Right cardiac atrium (tissue), 5 donors: ENCODE measurements around the gene STK39. TPM values are rescaled to one million over a fixed set of nuclear protein-coding genes. Genes with fewer than 3 reads are reported as not detected.

Source experiments
- ATAC-seq, 2 donors: fragments of 200-7000 bp; cut with Tn5 transposase; one replicate each; pipeline versions ENCODE4 v1.8.0 to v1.9.1; 2020; ENCODE audit warnings: moderate library complexity in 2 of 2, mild to moderate bottlenecking in 1 of 2
- DNase-seq, 3 donors: peaks; one replicate each; pipeline ENCODE4 v3.0.0-alpha.2; 2020
- H3K27ac ChIP-seq: one replicate; pipeline ENCODE4 v1.5.1; 2013; ENCODE audit warnings: mild to moderate bottlenecking, low read length, control low read depth, moderate library complexity
- H3K27me3 ChIP-seq: one replicate; pipeline ENCODE4 v1.6.1; 2013; ENCODE audit not compliant: control insufficient read depth, insufficient read depth
- H3K4me1 ChIP-seq: one replicate; pipeline ENCODE4 v1.6.1; 2013; ENCODE audit warnings: low read length; ENCODE audit not compliant: control insufficient read depth, insufficient read depth
- H3K4me3 ChIP-seq: one replicate; pipeline ENCODE4 v1.5.1; 2013; ENCODE audit warnings: low read length, control low read depth
- H3K9me3 ChIP-seq: one replicate; pipeline ENCODE4 v1.6.1; 2013; ENCODE audit warnings: low read length; ENCODE audit not compliant: control insufficient read depth
- WGBS: extraction: QIAGEN DNeasy Blood & Tissue Kit; methylation state at CpG from one replicate; pipeline ENCODE4 v1.1.7; 2013; 5-methylcytosine and 5-hydroxymethylcytosine counted together
- intact Hi-C, 4 donors: fragments of 100-400 bp; cut with DNase I; formaldehyde crosslinking; loops; one replicate each; pipeline versions ENCODE4 v1.11.0 to v1.14.0; 2022 to 2023
- polyA plus RNA-seq: library from polyadenylated mRNA; stranded (reverse); fragments of 200-250 nt; gene quantifications from one replicate; pipeline ENCODE4 v1.2.3, GENCODE V29; 2013
- total RNA-seq, 4 donors: library from RNA; stranded (reverse); fragmentation: NEBNext Ultra II Directional; extraction: Animal tissue kit (Norgen Biotek cat#: 25700); gene quantifications; one replicate each; pipeline ENCODE4 v1.2.1, GENCODE V29; 2021
- donor health status: healthy with polysubstance abuse.
- donor health status: DM: no; HTN: yes; CAD: no.
- donor health status: DM: no; HTN: no; CAD: no.
- donor health status: DM: no; HTN: yes; CAD: no; lungs with severe emphysema.
- donor health status: DM: yes; HTN: yes; CAD: no.

Gene STK39
- total and polyA plus RNA-seq, 5 donors = 9.0 to 10.5 (median 10.2) TPM

DNA sequence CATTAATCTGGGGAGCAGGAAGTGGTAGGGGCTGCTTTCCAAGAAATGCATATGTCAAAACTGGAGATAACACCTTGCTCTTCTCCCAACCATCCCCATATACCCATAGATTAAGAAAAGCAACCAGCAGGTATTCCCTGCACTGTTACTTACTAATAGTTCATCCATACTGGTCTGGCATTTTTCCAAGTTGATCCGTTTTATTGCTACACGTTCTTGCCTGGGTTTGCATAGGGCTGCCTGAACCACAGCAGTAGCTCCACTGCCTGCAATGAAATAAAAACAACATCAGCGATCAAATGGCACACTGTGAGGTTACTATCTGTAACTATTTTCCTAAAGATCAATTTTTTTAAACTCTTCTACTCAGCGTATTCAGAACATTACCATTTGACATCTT lies 65.6 kb downstream of the STK39 start:
- ATAC-seq (no peak), DNase-seq (no peak)
- Histone ChIP-seq H3K27me3 (no peaks in the 10 kb centered on the region), H3K4me3 (no peak overlapping the region), H3K27ac (no peak overlapping the region), H3K4me1 (peaks cover 10% of the 10 kb centered on the region), H3K9me3 (no peaks in the 10 kb centered on the region)
- 83% methylated on average over 4 of the region's 4 CpGs for WGBS
- intact Hi-C loops = no loop called here

DNA sequence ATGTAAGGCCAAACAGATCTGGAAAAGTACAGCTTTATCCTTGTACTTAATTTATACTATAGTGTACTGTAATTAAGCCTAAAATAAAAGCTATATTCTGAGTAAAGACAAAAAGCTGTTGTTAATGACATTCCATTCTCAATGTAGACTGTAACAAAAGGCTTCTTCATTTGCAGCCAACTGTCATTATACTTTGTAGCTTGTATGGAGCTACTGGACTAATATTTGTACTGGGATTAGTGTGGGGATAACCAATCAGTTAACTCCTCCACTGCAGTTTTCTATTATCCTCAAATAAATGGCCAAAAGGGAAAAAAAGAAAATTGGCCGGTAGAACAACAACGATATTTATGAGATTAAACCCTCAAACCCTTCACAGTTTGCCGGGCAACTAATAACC lies 66.5 kb downstream of the STK39 start:
- no peaks in the 10 kb centered on the region for H3K27me3 ChIP-seq
- no peak for DNase-seq
- no peak overlapping the region for H3K27ac ChIP-seq
- peaks cover 8% of the 10 kb centered on the region for H3K4me1 ChIP-seq
- WGBS = 80% methylated on average over 3 of the region's 3 CpGs
- ATAC-seq = no peak
- intact Hi-C loops = no loop called here
- no peaks in the 10 kb centered on the region for H3K9me3 ChIP-seq
- no peak overlapping the region for H3K4me3 ChIP-seq

DNA sequence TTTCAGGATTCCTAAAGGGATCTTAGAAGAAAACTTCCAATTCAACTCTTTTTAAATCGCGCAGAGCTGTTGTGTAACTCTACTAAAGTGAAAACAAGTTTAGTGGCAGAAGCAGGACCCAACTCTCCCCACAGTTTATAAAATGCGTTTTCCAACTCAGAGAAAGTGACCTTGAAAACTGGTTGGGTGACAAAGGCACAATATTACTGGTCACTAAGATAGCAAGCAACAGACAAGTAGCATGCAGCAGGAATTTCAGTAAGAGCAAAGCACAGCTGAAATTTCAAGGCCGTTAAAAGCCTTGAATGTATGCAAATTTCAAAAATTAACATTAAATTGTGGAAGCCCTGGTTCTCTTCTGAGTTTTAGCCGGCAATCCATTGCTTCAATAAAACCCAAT lies 66.9 kb downstream of the STK39 start:
- Histone ChIP-seq H3K27me3 (no peaks in the 10 kb centered on the region), H3K9me3 (no peaks in the 10 kb centered on the region), H3K4me1 (peaks cover 8% of the 10 kb centered on the region), H3K27ac (no peak overlapping the region), H3K4me3 (no peak overlapping the region)
- 84% methylated on average over 5 of the region's 5 CpGs for WGBS
- DNase-seq (no peak), ATAC-seq (no peak)
- intact Hi-C loops = no loop called here

DNA sequence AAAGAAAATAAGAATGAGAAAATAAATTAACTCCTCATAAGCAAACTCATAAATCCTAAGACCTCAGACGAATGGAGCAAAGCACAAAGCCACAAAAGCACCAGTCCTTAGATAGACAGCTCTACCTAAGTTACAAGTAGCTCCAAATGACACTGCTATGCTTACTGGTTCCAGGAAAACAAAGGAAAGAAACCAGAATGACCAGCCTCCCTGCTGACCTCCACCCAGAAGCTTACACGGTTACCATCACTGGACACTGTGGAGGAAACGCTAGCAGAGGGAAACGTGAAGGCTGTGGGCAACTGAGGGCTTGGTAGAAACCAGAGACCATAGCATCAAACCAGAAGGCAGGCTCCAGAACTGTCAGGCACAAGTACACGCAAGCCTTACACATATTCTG lies 67.8 kb downstream of the STK39 start:
- H3K27ac ChIP-seq = no peak overlapping the region
- no peaks in the 10 kb centered on the region for H3K9me3 ChIP-seq
- H3K27me3 ChIP-seq = no peaks in the 10 kb centered on the region
- ATAC-seq (no peak), DNase-seq (no peak)
- WGBS = 83% methylated on average over 5 of the region's 5 CpGs
- peaks cover 9% of the 10 kb centered on the region for H3K4me1 ChIP-seq
- intact Hi-C loops = no loop called here
- H3K4me3 ChIP-seq = no peak overlapping the region

DNA sequence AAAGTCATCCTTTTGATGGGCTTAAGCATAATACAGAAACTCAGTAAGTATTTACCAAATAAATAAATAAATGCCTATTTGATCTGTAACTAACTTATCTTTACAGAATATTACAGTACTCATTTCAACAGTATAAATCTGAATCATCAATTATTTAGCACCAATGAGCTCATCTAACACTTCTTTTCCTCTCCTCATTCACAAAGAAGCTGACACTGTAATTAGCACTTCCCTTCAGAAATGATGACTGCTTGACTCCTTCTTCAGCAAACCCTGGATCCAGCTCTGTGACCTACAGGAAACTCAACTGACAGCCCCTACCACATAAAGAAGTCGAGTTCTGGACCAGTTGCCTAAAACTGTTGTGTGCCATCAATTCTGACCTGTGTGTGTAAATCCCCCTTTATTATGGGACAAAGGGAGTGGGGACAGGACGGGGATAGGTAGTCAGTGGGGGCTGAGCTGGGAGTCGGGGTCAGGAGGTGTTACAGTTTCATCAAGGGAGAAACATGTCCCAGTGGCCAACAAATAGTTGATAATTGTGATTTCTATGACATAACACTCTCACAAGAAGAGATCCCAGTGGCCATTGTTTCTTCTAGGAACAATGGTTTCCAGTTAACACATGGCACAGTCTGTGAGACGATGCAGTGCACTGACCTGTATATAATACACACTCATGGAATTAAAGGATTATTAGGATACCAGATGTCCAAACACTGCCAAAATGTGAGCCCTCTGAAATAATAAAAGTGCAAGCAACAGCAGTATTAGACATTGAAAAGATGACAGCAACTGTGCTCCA lies 68.7 kb downstream of the STK39 start:
- H3K9me3 ChIP-seq = no peaks in the 10 kb centered on the region
- no peak overlapping the region for H3K4me3 ChIP-seq
- peaks cover 9% of the 10 kb centered on the region for H3K4me1 ChIP-seq
- no peak for DNase-seq
- no peak overlapping the region for H3K27ac ChIP-seq
- WGBS = 82% methylated on average over 4 of the region's 4 CpGs
- ATAC-seq = no peak
- no peaks in the 10 kb centered on the region for H3K27me3 ChIP-seq
- intact Hi-C loops = no loop called here

DNA sequence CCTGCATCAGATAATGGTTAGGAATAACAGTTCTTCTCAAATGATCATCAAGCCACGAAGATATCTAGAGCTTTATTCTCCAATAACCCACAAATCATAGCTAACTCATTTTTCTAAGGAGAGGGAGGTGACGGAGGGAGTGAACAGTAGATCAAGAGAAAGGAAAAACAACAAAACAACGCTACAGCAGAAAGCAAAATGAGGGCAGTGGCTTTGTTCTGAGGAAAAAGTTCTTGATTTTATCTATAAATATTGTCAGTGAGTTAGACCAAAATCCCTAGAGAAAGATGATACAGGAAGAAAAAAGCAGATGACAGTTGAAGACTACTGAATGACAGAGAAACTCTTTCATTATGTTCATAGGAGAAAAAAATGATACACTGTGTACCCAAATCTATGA lies 71.0 kb downstream of the STK39 start:
- DNase-seq = no peak
- no peak overlapping the region for H3K4me3 ChIP-seq
- H3K27ac ChIP-seq = no peak overlapping the region
- intact Hi-C loops = no loop called here
- no peaks in the 10 kb centered on the region for H3K27me3 ChIP-seq
- H3K4me1 ChIP-seq = peaks cover 3% of the 10 kb centered on the region
- no peak for ATAC-seq
- H3K9me3 ChIP-seq = no peaks in the 10 kb centered on the region
- WGBS = 75% methylated on average over 3 of the region's 3 CpGs

DNA sequence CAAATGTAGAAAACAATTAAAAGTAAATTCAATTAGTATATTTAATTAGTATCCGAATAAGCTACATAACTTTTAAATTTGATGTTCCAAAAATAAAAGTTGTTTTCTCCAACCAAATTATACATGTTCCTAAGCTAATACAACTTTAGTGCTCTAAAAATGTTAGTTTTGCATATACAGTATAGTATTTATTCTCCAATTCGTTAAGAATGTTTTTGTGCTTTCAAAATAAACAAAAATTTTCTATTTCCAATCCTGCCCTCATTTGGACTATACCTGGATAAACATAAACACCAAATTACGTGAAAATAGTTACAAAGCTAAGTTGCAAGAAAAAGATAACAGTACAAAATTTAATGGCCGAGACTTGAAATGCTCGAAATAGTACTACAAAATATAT lies 71.9 kb downstream of the STK39 start:
- ATAC-seq (no peak), DNase-seq (no peak)
- no peaks in the 10 kb centered on the region for H3K9me3 ChIP-seq
- H3K27me3 ChIP-seq = no peaks in the 10 kb centered on the region
- intact Hi-C loops = no loop called here
- no peak overlapping the region for H3K27ac ChIP-seq
- WGBS = 88% methylated on average over 5 of the region's 5 CpGs
- H3K4me1 ChIP-seq = peaks cover 3% of the 10 kb centered on the region
- H3K4me3 ChIP-seq = no peak overlapping the region

DNA sequence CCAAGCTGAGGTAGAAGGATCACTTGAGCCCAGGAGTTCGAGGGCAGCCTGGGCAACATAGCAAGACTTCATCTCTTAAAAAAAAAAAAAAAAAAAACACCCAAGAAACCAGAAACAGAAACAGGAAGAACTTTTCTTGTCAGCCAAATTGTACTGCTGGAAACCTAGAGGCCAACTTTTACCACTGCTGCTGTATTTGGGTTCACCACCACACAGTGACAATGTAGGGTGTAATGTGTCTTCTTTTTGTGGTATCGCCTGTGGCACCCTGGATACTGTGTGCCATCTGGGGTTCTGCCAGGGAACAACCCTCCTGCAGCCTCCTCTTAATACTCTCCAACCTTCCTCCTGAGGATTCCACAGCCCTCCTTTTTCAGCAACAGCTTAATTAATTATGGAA lies 72.6 kb downstream of the STK39 start:
- Histone ChIP-seq H3K27me3 (no peaks in the 10 kb centered on the region), H3K9me3 (no peaks in the 10 kb centered on the region), H3K4me3 (no peak overlapping the region), H3K27ac (no peak overlapping the region), H3K4me1 (peaks cover 3% of the 10 kb centered on the region)
- ATAC-seq (no peak), DNase-seq (no peak)
- intact Hi-C loops = no loop called here
- WGBS = 83% methylated on average over 2 of the region's 2 CpGs

DNA sequence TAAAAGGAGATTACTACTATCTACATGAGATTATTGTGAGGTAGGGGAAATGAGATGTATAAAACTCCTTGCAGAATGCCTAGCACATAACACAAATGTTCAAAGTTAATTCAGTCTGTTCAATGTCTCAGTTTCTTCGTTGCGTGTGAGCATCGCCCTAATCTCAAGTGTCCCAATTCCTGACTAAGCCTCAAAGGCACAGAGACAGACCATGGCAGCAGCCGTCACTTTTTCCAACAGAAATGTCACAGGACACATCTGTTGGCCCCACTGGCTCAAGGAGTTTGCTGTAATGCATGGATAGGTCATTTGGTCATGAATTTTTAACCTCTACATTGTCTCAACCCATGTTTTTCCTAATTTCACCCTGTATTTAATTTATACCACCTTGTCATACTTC lies 75.3 kb downstream of the STK39 start:
- Histone ChIP-seq H3K4me1 (peaks cover 2% of the 10 kb centered on the region), H3K9me3 (no peaks in the 10 kb centered on the region), H3K4me3 (no peak overlapping the region), H3K27me3 (no peaks in the 10 kb centered on the region), H3K27ac (no peak overlapping the region)
- ATAC-seq = no peak
- DNase-seq = no peak
- 81% methylated on average over 4 of the region's 4 CpGs for WGBS
- intact Hi-C loops = no loop called here

DNA sequence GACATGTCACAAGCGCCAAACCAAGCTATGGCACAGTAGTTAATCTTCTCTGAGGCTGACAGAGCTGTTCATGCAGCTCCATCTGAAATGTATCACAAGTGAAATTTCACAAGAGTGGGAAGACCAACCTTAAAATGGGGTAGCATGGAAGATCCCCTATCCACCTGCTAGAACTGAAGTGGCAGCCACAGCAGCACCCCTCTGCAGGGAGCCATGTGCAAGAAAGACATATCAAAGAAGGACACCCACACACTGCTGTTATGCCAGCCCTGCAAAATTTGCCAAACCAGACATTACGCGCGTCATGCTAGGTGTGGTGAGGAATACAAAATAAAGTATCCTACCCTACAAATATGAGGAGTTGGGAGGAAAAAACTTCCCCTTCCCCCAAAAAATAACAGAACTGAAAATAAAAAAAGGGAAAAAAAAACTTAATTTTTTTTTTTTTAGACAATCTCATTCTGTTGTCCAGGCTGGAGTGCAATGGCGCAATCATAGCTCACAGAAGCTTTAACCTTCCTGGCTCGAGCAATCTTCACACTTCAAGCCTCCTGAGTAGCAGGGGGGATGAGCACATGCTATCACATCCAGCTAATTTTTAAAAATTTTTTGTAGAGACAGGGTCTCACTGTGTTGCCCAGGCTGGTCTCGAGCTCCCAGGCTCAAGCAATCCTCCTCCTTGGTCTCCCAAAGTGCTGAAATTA lies 76.2 kb downstream of the STK39 start:
- DNase-seq (peak in 1 of 3 donors; percentile 32), ATAC-seq (no peak)
- no peak overlapping the region for H3K27ac ChIP-seq
- 80% methylated on average over 7 of the region's 7 CpGs for WGBS
- peaks cover 5% of the 10 kb centered on the region for H3K4me1 ChIP-seq
- no peak overlapping the region for H3K4me3 ChIP-seq
- intact Hi-C loops = no loop called here
- no peaks in the 10 kb centered on the region for H3K27me3 ChIP-seq
- no peaks in the 10 kb centered on the region for H3K9me3 ChIP-seq

DNA sequence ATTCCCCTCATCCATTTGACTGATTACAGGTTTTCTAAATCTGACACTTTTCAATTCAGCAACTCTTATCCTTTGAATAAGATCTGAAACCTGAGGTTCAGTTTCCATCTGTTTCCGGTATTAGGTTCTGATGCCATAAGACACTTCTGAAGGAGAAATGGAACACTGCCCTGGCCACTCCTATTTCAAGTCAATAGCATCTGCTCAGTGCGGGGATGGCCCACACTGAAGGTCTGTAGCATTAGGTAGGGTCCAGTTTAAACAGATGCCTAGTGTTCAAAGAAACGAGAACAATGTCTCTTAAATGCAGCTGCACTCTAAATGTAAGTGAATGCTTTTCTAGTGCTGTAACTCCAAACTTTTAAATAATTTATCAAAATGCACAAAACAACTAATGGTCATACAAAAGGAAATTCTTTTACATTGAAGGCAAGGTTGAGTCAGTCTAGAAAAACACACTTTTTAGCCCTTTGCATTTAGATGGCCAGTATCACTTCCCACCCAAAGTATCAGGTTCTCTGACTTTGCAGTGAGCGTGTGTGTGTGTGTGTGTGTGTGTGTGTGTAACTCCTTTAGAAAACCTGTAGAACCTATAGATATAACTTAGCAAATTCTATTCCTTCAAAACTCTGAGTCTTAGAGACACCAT lies 78.2 kb downstream of the STK39 start:
- WGBS = 87% methylated on average over 4 of the region's 4 CpGs
- H3K4me3 ChIP-seq = no peak overlapping the region
- H3K27me3 ChIP-seq = no peaks in the 10 kb centered on the region
- DNase-seq (no peak), ATAC-seq (no peak)
- H3K4me1 ChIP-seq = peaks cover 7% of the 10 kb centered on the region
- no peak overlapping the region for H3K27ac ChIP-seq
- no peaks in the 10 kb centered on the region for H3K9me3 ChIP-seq
- intact Hi-C loops = no loop called here
